ENCODE results near the gene ZNF783.

- TF ChIP-seq CTCF (IDR thresholded peaks at IDR 0.05) = no peak
- no peak for TF ChIP-seq EZH2 (IDR thresholded peaks at IDR 0.05; ENCODE audit: borderline replicate concordance, insufficient read depth, low read depth, low read length, poor library complexity, severe bottlenecking)
These were observed 44.9 kb downstream of the ZNF783 start for GRCh38 chr7:149306854-149307253.

Measured in B cell (primary cell).